Glomerular visceral epithelial cell (primary cell): ENCODE data around the gene P2RY6.
"Not testable (repeated sequence)": the region's sequence is repeated elsewhere in the genome, so short reads cannot be mapped to it uniquely, and the experiment has no call there.

ENCODE experiments used
- DNase-seq: peaks from one replicate; pipeline ENCODE4 v3.0.0-alpha.2; 2016; ENCODE audit errors: extremely low spot score

The P2RY6 gene

GRCh38 chr11:73271936-73272679, at the start of gene P2RY6:
TSS of gene P2RY6 (plus strand) at chr11:73272338. CDS start at chr11:73296519, 24,181 bp downstream.
- DNase-seq, result peak; percentile 40

GRCh38 chr11:73223998-73224730, 48.0 kb upstream of the P2RY6 start:
- DNase-seq, result no peak

GRCh38 chr11:73225001-73225686, 47.0 kb upstream of the P2RY6 start:
- no peak for DNase-seq

GRCh38 chr11:73225851-73226250, 46.3 kb upstream of the P2RY6 start:
- no peak for DNase-seq

- no peak for DNase-seq
These were observed 45.7 kb upstream of the P2RY6 start for GRCh38 chr11:73226297-73227006.

- no peak for DNase-seq
These were observed 44.4 kb upstream of the P2RY6 start for GRCh38 chr11:73227571-73228211.

- no peak for DNase-seq
These were observed 43.6 kb upstream of the P2RY6 start for GRCh38 chr11:73228268-73229134.

- DNase-seq, result no peak
These were observed 42.7 kb upstream of the P2RY6 start for GRCh38 chr11:73229321-73229895.

GRCh38 chr11:73229896-73230875, 42.0 kb upstream of the P2RY6 start:
- DNase-seq, result no peak

- no peak for DNase-seq
These were observed 41.2 kb upstream of the P2RY6 start for GRCh38 chr11:73230931-73231330.

- not testable (repeated sequence) for DNase-seq
These were observed 39.7 kb upstream of the P2RY6 start for GRCh38 chr11:73232487-73232886.

GRCh38 chr11:73233211-73233610, 38.9 kb upstream of the P2RY6 start:
- DNase-seq, result no peak

- no peak for DNase-seq
These were observed 38.3 kb upstream of the P2RY6 start for GRCh38 chr11:73233692-73234470.

GRCh38 chr11:73234471-73235181, 37.5 kb upstream of the P2RY6 start:
- DNase-seq, result no peak

- no peak for DNase-seq
These were observed 36.8 kb upstream of the P2RY6 start for GRCh38 chr11:73235236-73235786.

- DNase-seq, result no peak
These were observed 35.9 kb upstream of the P2RY6 start for GRCh38 chr11:73236205-73236765.

GRCh38 chr11:73236854-73237253, 35.3 kb upstream of the P2RY6 start:
- DNase-seq, result peak; percentile 35
